ENCODE data around the gene TXLNB. TPM values are rescaled to one million over a fixed set of nuclear protein-coding genes. Genes with fewer than 3 reads are reported as not detected.

The TXLNB gene
- total and polyA plus RNA-seq, 4 donors, result 0.15 to 0.23 (median 0.17) TPM; not detected in 1

DNA sequence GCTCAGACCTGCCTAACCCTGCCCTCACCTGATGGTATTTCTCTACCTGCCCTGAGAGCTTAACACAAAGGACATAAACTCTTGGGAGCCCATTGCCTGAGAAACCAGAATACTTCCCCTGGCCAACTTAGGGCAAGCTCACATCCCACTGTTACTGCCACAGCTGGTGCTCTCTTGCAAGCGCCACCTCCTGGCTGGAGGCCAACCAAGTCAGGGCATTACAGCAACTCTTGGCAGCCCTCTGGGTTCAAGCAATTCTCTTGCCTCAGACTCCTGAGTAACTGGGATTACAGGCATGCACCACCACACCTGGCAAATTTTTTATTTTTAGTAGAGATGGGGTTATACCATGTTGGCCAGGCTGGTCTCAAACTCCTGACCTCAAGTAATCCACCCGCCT, 86.8 kb downstream of the TXLNB start:
- no peaks in the 10 kb centered on the region for H3K27me3 ChIP-seq (ENCODE audit: control insufficient read depth in 4 of 4, insufficient read depth in 4 of 4, low read length in 3 of 4)
- no peaks in the 10 kb centered on the region for H3K36me3 ChIP-seq (ENCODE audit: control insufficient read depth in 4 of 4, insufficient read depth in 3 of 4, low read depth in 1 of 4, low read length in 3 of 4)
- no peak for DNase-seq (ENCODE audit: low spot score)
- H3K9ac ChIP-seq (ENCODE audit: low read depth in 1 of 2, low read length in 2 of 2), result no peak overlapping the region
- no peak overlapping the region for H3K4me3 ChIP-seq (ENCODE audit: low read depth in 1 of 3, low read length in 3 of 3)
- no peak for TF ChIP-seq FOXA1 (IDR thresholded peaks at IDR 0.05)
- TF ChIP-seq, protein P1, sequence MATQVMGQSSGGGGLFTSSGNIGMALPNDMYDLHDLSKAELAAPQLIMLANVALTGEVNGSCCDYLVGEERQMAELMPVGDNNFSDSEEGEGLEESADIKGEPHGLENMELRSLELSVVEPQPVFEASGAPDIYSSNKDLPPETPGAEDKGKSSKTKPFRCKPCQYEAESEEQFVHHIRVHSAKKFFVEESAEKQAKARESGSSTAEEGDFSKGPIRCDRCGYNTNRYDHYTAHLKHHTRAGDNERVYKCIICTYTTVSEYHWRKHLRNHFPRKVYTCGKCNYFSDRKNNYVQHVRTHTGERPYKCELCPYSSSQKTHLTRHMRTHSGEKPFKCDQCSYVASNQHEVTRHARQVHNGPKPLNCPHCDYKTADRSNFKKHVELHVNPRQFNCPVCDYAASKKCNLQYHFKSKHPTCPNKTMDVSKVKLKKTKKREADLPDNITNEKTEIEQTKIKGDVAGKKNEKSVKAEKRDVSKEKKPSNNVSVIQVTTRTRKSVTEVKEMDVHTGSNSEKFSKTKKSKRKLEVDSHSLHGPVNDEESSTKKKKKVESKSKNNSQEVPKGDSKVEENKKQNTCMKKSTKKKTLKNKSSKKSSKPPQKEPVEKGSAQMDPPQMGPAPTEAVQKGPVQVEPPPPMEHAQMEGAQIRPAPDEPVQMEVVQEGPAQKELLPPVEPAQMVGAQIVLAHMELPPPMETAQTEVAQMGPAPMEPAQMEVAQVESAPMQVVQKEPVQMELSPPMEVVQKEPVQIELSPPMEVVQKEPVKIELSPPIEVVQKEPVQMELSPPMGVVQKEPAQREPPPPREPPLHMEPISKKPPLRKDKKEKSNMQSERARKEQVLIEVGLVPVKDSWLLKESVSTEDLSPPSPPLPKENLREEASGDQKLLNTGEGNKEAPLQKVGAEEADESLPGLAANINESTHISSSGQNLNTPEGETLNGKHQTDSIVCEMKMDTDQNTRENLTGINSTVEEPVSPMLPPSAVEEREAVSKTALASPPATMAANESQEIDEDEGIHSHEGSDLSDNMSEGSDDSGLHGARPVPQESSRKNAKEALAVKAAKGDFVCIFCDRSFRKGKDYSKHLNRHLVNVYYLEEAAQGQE (IDR thresholded peaks at IDR 0.05), result no peak
- TF ChIP-seq RAD21 (IDR thresholded peaks at IDR 0.05), result no peak
- TF ChIP-seq, protein P2, sequence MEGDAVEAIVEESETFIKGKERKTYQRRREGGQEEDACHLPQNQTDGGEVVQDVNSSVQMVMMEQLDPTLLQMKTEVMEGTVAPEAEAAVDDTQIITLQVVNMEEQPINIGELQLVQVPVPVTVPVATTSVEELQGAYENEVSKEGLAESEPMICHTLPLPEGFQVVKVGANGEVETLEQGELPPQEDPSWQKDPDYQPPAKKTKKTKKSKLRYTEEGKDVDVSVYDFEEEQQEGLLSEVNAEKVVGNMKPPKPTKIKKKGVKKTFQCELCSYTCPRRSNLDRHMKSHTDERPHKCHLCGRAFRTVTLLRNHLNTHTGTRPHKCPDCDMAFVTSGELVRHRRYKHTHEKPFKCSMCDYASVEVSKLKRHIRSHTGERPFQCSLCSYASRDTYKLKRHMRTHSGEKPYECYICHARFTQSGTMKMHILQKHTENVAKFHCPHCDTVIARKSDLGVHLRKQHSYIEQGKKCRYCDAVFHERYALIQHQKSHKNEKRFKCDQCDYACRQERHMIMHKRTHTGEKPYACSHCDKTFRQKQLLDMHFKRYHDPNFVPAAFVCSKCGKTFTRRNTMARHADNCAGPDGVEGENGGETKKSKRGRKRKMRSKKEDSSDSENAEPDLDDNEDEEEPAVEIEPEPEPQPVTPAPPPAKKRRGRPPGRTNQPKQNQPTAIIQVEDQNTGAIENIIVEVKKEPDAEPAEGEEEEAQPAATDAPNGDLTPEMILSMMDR (IDR thresholded peaks at IDR 0.05; ENCODE audit: low read depth, low read length, missing input control), result no peak
- no peak for TF ChIP-seq TAF1 (conservative IDR thresholded peaks at IDR 0.05)
- no peak for TF ChIP-seq YY1 (IDR thresholded peaks at IDR 0.05)
- TF ChIP-seq GABPA (IDR thresholded peaks at IDR 0.05 in 1 of 2, conservative IDR thresholded peaks at IDR 0.05 in 1 of 2), result no peak
- TF ChIP-seq JUND (IDR thresholded peaks at IDR 0.05), result no peak
- 87% methylated on average over 2 of the region's 2 CpGs for WGBS
- H3K4me1 ChIP-seq (ENCODE audit: control insufficient read depth in 4 of 4, insufficient read depth in 4 of 4, low read length in 3 of 4), result no peaks in the 10 kb centered on the region
- peaks cover 0 to 7% (median under 1%) of the 10 kb centered on the region in 4 donors for H3K9me3 ChIP-seq (ENCODE audit: control insufficient read depth in 4 of 4, low read length in 3 of 4)
- no peak overlapping the region for H3K27ac ChIP-seq (ENCODE audit: low read depth in 1 of 2, low read length in 2 of 2)

DNA sequence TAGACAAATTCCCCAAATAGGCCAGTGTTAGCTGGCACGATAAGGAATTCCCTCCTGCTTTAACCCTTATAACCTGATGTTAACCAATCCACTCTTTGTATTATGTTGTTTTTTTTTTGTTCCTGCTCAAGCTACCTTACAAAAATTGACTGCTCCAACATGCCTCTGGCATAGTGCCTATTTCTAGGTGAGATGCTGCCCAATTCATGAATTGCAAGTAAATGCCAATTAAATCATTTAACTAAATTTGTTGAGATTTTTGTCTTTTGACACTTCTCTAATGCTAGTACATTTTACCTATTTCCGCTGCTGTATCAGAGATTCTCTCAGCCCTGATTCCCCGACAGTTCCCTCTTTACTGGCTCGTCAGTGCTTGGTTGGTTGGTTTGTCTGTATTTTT, 90.4 kb downstream of the TXLNB start:
- no peak for DNase-seq (ENCODE audit: low spot score)
- Histone ChIP-seq H3K27me3 (ENCODE audit: control insufficient read depth in 4 of 4, insufficient read depth in 4 of 4, low read length in 3 of 4) (no peaks in the 10 kb centered on the region), H3K9ac (ENCODE audit: low read depth in 1 of 2, low read length in 2 of 2) (no peak overlapping the region), H3K27ac (ENCODE audit: low read depth in 1 of 2, low read length in 2 of 2) (no peak overlapping the region), H3K4me1 (ENCODE audit: control insufficient read depth in 4 of 4, insufficient read depth in 4 of 4, low read length in 3 of 4) (no peaks in the 10 kb centered on the region), H3K4me3 (ENCODE audit: low read depth in 1 of 3, low read length in 3 of 3) (no peak overlapping the region), H3K36me3 (ENCODE audit: control insufficient read depth in 4 of 4, insufficient read depth in 3 of 4, low read depth in 1 of 4, low read length in 3 of 4) (no peaks in the 10 kb centered on the region), H3K9me3 (ENCODE audit: control insufficient read depth in 4 of 4, low read length in 3 of 4) (peaks cover 0 to 7% (median under 1%) of the 10 kb centered on the region in 4 donors)
- WGBS, result 91% methylated on average over 4 of the region's 4 CpGs
- TF ChIP-seq TAF1 (conservative IDR thresholded peaks at IDR 0.05), result no peak

DNA sequence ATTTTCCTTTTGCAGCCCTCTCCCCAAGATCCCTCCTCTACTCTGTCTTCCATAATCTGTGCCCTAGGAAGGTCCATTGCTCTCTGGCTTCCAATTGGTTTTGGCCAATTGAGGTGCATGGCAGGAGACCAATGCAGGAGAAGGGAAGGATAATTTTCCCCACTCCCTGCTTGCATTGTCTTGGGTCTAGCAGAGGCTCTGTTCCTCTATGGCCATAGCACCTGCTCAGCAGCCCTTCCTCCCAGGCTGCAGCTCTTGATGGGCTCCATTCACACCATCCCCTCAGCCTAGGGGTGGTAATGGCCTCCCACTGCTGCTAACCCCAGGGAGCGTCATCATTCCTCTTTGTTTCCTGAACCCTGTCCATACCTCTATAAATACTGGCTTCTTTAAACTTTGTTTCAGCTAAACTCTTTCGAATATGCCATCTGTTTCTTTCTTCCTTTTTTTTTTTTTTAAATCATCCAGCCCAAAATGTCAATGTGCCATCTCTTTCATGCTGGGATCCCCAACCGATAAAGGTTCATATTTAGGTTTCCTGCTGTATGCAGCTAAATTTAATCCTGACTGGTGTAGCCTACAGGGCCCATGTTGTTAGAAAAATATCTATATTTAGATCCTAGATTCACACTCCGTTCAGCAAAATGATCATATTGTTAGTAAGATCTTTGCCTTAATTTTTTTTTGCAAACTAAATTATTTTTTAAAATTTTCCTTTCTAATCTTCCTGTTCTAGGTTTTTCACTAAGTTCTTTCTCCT, 93.1 kb downstream of the TXLNB start:
- WGBS, result 82% methylated on average over 4 of the region's 4 CpGs
- no peaks in the 10 kb centered on the region for H3K4me1 ChIP-seq (ENCODE audit: control insufficient read depth in 4 of 4, insufficient read depth in 4 of 4, low read length in 3 of 4)
- TF ChIP-seq TAF1 (conservative IDR thresholded peaks at IDR 0.05), result no peak
- TF ChIP-seq RXRA (IDR thresholded peaks at IDR 0.05), result no peak
- TF ChIP-seq FOXA2 (IDR thresholded peaks at IDR 0.05), result no peak
- no peak for TF ChIP-seq NR2F2 (IDR thresholded peaks at IDR 0.05)
- no peak for TF ChIP-seq SP1 (IDR thresholded peaks at IDR 0.05)
- TF ChIP-seq HNF4A (conservative IDR thresholded peaks at IDR 0.05), result no peak
- TF ChIP-seq JUND (IDR thresholded peaks at IDR 0.05), result no peak
- TF ChIP-seq, protein P3, sequence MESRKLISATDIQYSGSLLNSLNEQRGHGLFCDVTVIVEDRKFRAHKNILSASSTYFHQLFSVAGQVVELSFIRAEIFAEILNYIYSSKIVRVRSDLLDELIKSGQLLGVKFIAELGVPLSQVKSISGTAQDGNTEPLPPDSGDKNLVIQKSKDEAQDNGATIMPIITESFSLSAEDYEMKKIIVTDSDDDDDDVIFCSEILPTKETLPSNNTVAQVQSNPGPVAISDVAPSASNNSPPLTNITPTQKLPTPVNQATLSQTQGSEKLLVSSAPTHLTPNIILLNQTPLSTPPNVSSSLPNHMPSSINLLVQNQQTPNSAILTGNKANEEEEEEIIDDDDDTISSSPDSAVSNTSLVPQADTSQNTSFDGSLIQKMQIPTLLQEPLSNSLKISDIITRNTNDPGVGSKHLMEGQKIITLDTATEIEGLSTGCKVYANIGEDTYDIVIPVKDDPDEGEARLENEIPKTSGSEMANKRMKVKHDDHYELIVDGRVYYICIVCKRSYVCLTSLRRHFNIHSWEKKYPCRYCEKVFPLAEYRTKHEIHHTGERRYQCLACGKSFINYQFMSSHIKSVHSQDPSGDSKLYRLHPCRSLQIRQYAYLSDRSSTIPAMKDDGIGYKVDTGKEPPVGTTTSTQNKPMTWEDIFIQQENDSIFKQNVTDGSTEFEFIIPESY (IDR thresholded peaks at IDR 0.05), result no peak
- TF ChIP-seq, protein P4, sequence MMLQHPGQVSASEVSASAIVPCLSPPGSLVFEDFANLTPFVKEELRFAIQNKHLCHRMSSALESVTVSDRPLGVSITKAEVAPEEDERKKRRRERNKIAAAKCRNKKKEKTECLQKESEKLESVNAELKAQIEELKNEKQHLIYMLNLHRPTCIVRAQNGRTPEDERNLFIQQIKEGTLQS (IDR thresholded peaks at IDR 0.05), result no peak
- no peak for TF ChIP-seq EGR1 (IDR thresholded peaks at IDR 0.05; ENCODE audit: low read depth in 2 of 2)
- TF ChIP-seq, protein P5, sequence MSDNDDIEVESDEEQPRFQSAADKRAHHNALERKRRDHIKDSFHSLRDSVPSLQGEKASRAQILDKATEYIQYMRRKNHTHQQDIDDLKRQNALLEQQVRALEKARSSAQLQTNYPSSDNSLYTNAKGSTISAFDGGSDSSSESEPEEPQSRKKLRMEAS (IDR thresholded peaks at IDR 0.05), result no peak
- TF ChIP-seq FOXA1 (IDR thresholded peaks at IDR 0.05), result no peak
- TF ChIP-seq GABPA (IDR thresholded peaks at IDR 0.05 in 1 of 2, conservative IDR thresholded peaks at IDR 0.05 in 1 of 2), result no peak
- TF ChIP-seq YY1 (IDR thresholded peaks at IDR 0.05), result no peak

More for the DNA sequence above, 93.1 kb downstream of the TXLNB start:
- no peak overlapping the region for H3K27ac ChIP-seq (ENCODE audit: low read depth in 1 of 2, low read length in 2 of 2)
- no peak overlapping the region for H3K4me3 ChIP-seq (ENCODE audit: low read depth in 1 of 3, low read length in 3 of 3)
- no peaks in the 10 kb centered on the region for H3K36me3 ChIP-seq (ENCODE audit: control insufficient read depth in 4 of 4, insufficient read depth in 3 of 4, low read depth in 1 of 4, low read length in 3 of 4)
- H3K9ac ChIP-seq (ENCODE audit: low read depth in 1 of 2, low read length in 2 of 2), result no peak overlapping the region
- H3K9me3 ChIP-seq (ENCODE audit: control insufficient read depth in 4 of 4, low read length in 3 of 4), result no peaks in the 10 kb centered on the region
- no peak for DNase-seq (ENCODE audit: low spot score)
- H3K27me3 ChIP-seq (ENCODE audit: control insufficient read depth in 4 of 4, insufficient read depth in 4 of 4, low read length in 3 of 4), result no peaks in the 10 kb centered on the region

Data from liver (tissue), 9 donors.